ENCODE data around the gene GAST. TPM values are rescaled to one million over a fixed set of nuclear protein-coding genes. Genes with fewer than 3 reads are reported as not detected.

Gene GAST
- total and polyA plus RNA-seq, 2 of the 13 experiments (the other 11 are each of a cell fraction or from before 2014, with no cell fraction given), result 0.32 to 0.42 TPM

DNA sequence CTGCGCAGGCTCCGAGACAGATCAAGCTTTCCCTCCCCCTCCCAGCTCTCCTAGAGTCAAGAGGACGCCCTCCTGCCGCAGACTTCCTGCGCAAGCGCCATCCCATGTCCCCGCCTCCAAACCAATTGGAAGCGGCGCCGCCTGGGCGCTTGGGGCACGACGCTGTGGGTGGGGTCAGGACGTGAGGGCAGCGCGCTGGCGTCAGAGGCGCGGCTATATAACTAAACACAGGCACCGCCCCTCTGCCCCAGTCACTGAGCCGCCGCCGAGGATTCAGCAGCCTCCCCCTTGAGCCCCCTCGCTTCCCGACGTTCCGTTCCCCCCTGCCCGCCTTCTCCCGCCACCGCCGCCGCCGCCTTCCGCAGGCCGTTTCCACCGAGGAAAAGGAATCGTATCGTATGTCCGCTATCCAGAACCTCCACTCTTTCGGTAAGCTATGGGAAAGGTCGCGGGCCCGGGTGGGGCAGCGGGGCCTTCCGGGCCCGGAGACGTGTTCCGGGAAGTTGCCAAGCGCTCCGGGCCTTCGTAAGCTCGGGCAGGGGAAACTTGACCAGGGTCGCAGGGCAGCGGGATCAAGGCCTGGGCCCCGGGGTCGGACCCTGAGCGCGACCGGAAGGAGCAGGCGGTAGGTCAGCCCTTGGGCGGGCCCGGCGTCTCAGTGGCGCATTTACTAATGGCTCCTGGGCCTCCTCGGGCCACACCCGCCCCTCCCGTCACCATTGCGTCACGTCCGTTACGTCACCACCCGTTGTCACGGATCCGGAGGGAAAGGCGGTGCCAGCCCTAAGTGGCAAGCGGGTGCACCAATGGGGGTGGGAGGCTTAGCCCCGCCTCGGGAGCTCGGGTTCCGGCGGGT, 23.3 kb upstream of the GAST start, which contains the start of gene EIF1 (continued):
- peak; percentile 25; the same call in 1 of the 2 replicates for TF ChIP-seq TBX3 (IDR thresholded peaks at IDR 0.05; ENCODE audit: borderline replicate concordance)
- TF ChIP-seq, protein P1, sequence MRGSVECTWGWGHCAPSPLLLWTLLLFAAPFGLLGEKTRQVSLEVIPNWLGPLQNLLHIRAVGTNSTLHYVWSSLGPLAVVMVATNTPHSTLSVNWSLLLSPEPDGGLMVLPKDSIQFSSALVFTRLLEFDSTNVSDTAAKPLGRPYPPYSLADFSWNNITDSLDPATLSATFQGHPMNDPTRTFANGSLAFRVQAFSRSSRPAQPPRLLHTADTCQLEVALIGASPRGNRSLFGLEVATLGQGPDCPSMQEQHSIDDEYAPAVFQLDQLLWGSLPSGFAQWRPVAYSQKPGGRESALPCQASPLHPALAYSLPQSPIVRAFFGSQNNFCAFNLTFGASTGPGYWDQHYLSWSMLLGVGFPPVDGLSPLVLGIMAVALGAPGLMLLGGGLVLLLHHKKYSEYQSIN (CRISPR knock-in tag; IDR thresholded peaks at IDR 0.05; ENCODE audit: borderline replicate concordance), result peak; percentile 55; the same call in 1 of the 2 replicates
- no peak for TF ChIP-seq KAT2B (IDR thresholded peaks at IDR 0.05; ENCODE audit: borderline replicate concordance, low read depth, low read length)
- TF ChIP-seq TBP (CRISPR knock-in tag; IDR thresholded peaks at IDR 0.05), result no peak
- TF ChIP-seq HNF4G (IDR thresholded peaks at IDR 0.05; ENCODE audit: borderline replicate concordance, low read depth, low read length), result no peak; the same call in 1 of the 2 replicates
- TF ChIP-seq HNF4G (CRISPR knock-in tag; IDR thresholded peaks at IDR 0.05; ENCODE audit: borderline replicate concordance, low read depth), result peak; percentile 89
- TF ChIP-seq HNRNPK (IDR thresholded peaks at IDR 0.05; ENCODE audit: low read depth, low read length, poor library complexity, severe bottlenecking), result peak; percentile 83
- peak; percentile 89 for TF ChIP-seq TAF15 (IDR thresholded peaks at IDR 0.05; ENCODE audit: low read depth, low read length, poor library complexity, severe bottlenecking)
- TF ChIP-seq ZNF629 (CRISPR knock-in tag; conservative IDR thresholded peaks at IDR 0.05), result peak; percentile 45; the same call in 1 of the 2 replicates
- TF ChIP-seq ZNF326 (CRISPR knock-in tag; IDR thresholded peaks at IDR 0.05; ENCODE audit: borderline replicate concordance), result no peak
- peak; percentile 59 for TF ChIP-seq BCL6 (CRISPR knock-in tag; IDR thresholded peaks at IDR 0.05)
- TF ChIP-seq, protein P2, sequence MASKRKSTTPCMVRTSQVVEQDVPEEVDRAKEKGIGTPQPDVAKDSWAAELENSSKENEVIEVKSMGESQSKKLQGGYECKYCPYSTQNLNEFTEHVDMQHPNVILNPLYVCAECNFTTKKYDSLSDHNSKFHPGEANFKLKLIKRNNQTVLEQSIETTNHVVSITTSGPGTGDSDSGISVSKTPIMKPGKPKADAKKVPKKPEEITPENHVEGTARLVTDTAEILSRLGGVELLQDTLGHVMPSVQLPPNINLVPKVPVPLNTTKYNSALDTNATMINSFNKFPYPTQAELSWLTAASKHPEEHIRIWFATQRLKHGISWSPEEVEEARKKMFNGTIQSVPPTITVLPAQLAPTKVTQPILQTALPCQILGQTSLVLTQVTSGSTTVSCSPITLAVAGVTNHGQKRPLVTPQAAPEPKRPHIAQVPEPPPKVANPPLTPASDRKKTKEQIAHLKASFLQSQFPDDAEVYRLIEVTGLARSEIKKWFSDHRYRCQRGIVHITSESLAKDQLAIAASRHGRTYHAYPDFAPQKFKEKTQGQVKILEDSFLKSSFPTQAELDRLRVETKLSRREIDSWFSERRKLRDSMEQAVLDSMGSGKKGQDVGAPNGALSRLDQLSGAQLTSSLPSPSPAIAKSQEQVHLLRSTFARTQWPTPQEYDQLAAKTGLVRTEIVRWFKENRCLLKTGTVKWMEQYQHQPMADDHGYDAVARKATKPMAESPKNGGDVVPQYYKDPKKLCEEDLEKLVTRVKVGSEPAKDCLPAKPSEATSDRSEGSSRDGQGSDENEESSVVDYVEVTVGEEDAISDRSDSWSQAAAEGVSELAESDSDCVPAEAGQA (IDR thresholded peaks at IDR 0.05; ENCODE audit: low read depth), result peak; percentile 96
- TF ChIP-seq, protein P2 (CRISPR knock-in tag; IDR thresholded peaks at IDR 0.05; ENCODE audit: borderline replicate concordance), result 0 out of 2 replicates have a peak, but pooled peaks have one; percentile 10
- TF ChIP-seq HOXA7 (CRISPR knock-in tag; IDR thresholded peaks at IDR 0.05), result no peak
- peak; percentile 74; the same call in 1 of the 2 replicates for TF ChIP-seq ZNF557 (CRISPR knock-in tag; IDR thresholded peaks at IDR 0.05)
- no peak for TF ChIP-seq ONECUT2 (CRISPR knock-in tag; IDR thresholded peaks at IDR 0.05)
- peak; percentile 83 for TF ChIP-seq KAT8 (CRISPR knock-in tag; IDR thresholded peaks at IDR 0.05)
- TF ChIP-seq ZNF615 (CRISPR knock-in tag; IDR thresholded peaks at IDR 0.05; ENCODE audit: borderline replicate concordance), result peak; percentile 39; the same call in 1 of the 2 replicates
- peak; percentile 84; the same call in 1 of the 2 replicates for TF ChIP-seq ESRRA (CRISPR knock-in tag; IDR thresholded peaks at IDR 0.05; ENCODE audit: low read depth)
- TF ChIP-seq JUND (CRISPR knock-in tag; IDR thresholded peaks at IDR 0.05), result peak; percentile 85
- TF ChIP-seq ZNF10 (CRISPR knock-in tag; IDR thresholded peaks at IDR 0.05; ENCODE audit: borderline replicate concordance, low read depth), result no peak
- TF ChIP-seq, protein P3, sequence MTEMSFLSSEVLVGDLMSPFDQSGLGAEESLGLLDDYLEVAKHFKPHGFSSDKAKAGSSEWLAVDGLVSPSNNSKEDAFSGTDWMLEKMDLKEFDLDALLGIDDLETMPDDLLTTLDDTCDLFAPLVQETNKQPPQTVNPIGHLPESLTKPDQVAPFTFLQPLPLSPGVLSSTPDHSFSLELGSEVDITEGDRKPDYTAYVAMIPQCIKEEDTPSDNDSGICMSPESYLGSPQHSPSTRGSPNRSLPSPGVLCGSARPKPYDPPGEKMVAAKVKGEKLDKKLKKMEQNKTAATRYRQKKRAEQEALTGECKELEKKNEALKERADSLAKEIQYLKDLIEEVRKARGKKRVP (CRISPR knock-in tag; IDR thresholded peaks at IDR 0.05), result peak; percentile 95 to 100

Measured in HepG2 (cell line).